Neural crest cell (in vitro differentiated cells): ENCODE data around the gene JCAD. TPM values are rescaled to one million over a fixed set of nuclear protein-coding genes. Genes with fewer than 3 reads are reported as not detected.
"Not testable (repeated sequence)": the region's sequence is repeated elsewhere in the genome, so short reads cannot be mapped to it uniquely, and the experiment has no call there.

Source experiments
- DNase-seq: peaks from one replicate; pipeline ENCODE4 v3.0.0; 2021; ENCODE audit warnings: low read depth, mixed read lengths, low spot score
- H3K27ac Mint-ChIP-seq: one replicate; pipeline ENCODE4 v1.8.0; 2021; ENCODE audit warnings: mild to moderate bottlenecking, mixed read lengths; ENCODE audit not compliant: unreplicated experiment
- H3K27me3 Mint-ChIP-seq: 2 replicates; pipeline ENCODE4 v1.8.0; 2021; ENCODE audit warnings: low read depth, mild to moderate bottlenecking, mixed read lengths
- H3K36me3 Mint-ChIP-seq: 2 replicates; pipeline ENCODE4 v1.8.0; 2021; ENCODE audit warnings: low read depth, mild to moderate bottlenecking, mixed read lengths
- H3K4me1 Mint-ChIP-seq: 2 replicates; pipeline ENCODE4 v1.8.0; 2021; ENCODE audit warnings: mixed read lengths
- H3K4me3 Mint-ChIP-seq: one replicate; pipeline ENCODE4 v1.8.0; 2021; ENCODE audit warnings: mild to moderate bottlenecking, mixed read lengths
- H3K9me3 Mint-ChIP-seq: 2 replicates; pipeline ENCODE4 v1.8.0; 2021; ENCODE audit warnings: mixed read lengths
- CTCF ChIP-seq: fragments of 200-600 bp; sonication (generic); conservative IDR thresholded peaks from 2 replicates; pipeline ENCODE4 v1.5.0; 2021; ENCODE audit warnings: antibody characterized with exemption, mild to moderate bottlenecking
- total RNA-seq: library from RNA; stranded (reverse); gene quantifications from 2 replicates; pipeline ENCODE4 v1.2.1, GENCODE V29; 2021

The JCAD gene
- total RNA-seq, 1 donor from 2014 or later, result 0.61 TPM

GRCh38 chr10:30028738-30029030, 30.7 kb downstream of the JCAD start:
- H3K36me3 Mint-ChIP-seq, result no peaks in the 10 kb centered on the region
- H3K9me3 Mint-ChIP-seq, result no peaks in the 10 kb centered on the region
- TF ChIP-seq CTCF, result no peak
- no peaks in the 10 kb centered on the region for H3K27me3 Mint-ChIP-seq
- no peaks in the 10 kb centered on the region for H3K4me1 Mint-ChIP-seq
- H3K4me3 Mint-ChIP-seq, result no peak overlapping the region
- no peak for DNase-seq
- H3K27ac Mint-ChIP-seq, result no peak overlapping the region

- H3K27ac Mint-ChIP-seq, result no peak overlapping the region
- no peak overlapping the region for H3K4me3 Mint-ChIP-seq
- no peaks in the 10 kb centered on the region for H3K4me1 Mint-ChIP-seq
- H3K9me3 Mint-ChIP-seq, result no peaks in the 10 kb centered on the region
- TF ChIP-seq CTCF, result no peak
- H3K36me3 Mint-ChIP-seq, result no peaks in the 10 kb centered on the region
- H3K27me3 Mint-ChIP-seq, result no peaks in the 10 kb centered on the region
- no peak for DNase-seq
Measured at GRCh38 chr10:30028006-30028737, 31.2 kb downstream of the JCAD start.

GRCh38 chr10:30027057-30028005, 32.1 kb downstream of the JCAD start:
- Mint-ChIP-seq H3K4me1 (no peaks in the 10 kb centered on the region), H3K36me3 (no peaks in the 10 kb centered on the region), H3K9me3 (no peaks in the 10 kb centered on the region), H3K27me3 (no peaks in the 10 kb centered on the region), H3K4me3 (no peak overlapping the region), H3K27ac (peak overlapping the region; percentile 67)
- no peak for TF ChIP-seq CTCF
- DNase-seq, result no peak

- Mint-ChIP-seq H3K9me3 (no peaks in the 10 kb centered on the region), H3K36me3 (no peaks in the 10 kb centered on the region), H3K27ac (no peak overlapping the region), H3K27me3 (no peaks in the 10 kb centered on the region), H3K4me3 (no peak overlapping the region), H3K4me1 (no peaks in the 10 kb centered on the region)
- no peak for TF ChIP-seq CTCF
- no peak for DNase-seq
Measured at GRCh38 chr10:30026578-30026977, 32.8 kb downstream of the JCAD start.

- H3K27me3 Mint-ChIP-seq, result no peaks in the 10 kb centered on the region
- H3K4me1 Mint-ChIP-seq, result no peaks in the 10 kb centered on the region
- no peaks in the 10 kb centered on the region for H3K36me3 Mint-ChIP-seq
- no peak overlapping the region for H3K4me3 Mint-ChIP-seq
- H3K27ac Mint-ChIP-seq, result no peak overlapping the region
- TF ChIP-seq CTCF, result no peak
- no peaks in the 10 kb centered on the region for H3K9me3 Mint-ChIP-seq
- no peak for DNase-seq
Measured at GRCh38 chr10:30026080-30026479, 33.3 kb downstream of the JCAD start.

GRCh38 chr10:30025428-30025827, 34.0 kb downstream of the JCAD start:
- H3K4me1 Mint-ChIP-seq, H3K27me3 Mint-ChIP-seq, H3K27ac Mint-ChIP-seq, H3K9me3 Mint-ChIP-seq, H3K36me3 Mint-ChIP-seq, H3K4me3 Mint-ChIP-seq, DNase-seq: not testable (repeated sequence)
